SK-N-SH treated with all-trans-retinoic acid at 6 μM for 48 hours (cell line): Measurements from ENCODE around the gene TSHZ3.

Experiments
- ATAC-seq: fragments of 200-7000 bp; cut with Tn5 transposase; 3 replicates; pipeline ENCODE4 v1.9.1; 2020; ENCODE audit warnings: mild to moderate bottlenecking, moderate library complexity
- ARNTL ChIP-seq: fragments of 450-650 bp; formaldehyde crosslinking; IDR thresholded peaks from 2 replicates; pipeline ENCODE4 v1.5.0; 2020; ENCODE audit warnings: low read depth, mild to moderate bottlenecking, moderate library complexity, borderline replicate concordance
- BACH2 ChIP-seq: fragments of 250-450 bp; sonication (Bioruptor Pico); IDR thresholded peaks from 2 replicates; pipeline ENCODE4 v1.9.0; 2021; ENCODE audit warnings: mild to moderate bottlenecking, borderline replicate concordance
- CSDC2 ChIP-seq: fragments of 250-450 bp; sonication (Bioruptor Pico); IDR thresholded peaks from 2 replicates; pipeline ENCODE4 v1.5.0; 2020; ENCODE audit warnings: mild to moderate bottlenecking, moderate library complexity
- CSRNP3 ChIP-seq: fragments of 250-450 bp; sonication (Bioruptor Pico); IDR thresholded peaks from 2 replicates; pipeline ENCODE4 v1.5.1; 2021; ENCODE audit warnings: mild to moderate bottlenecking, moderate library complexity
- ESRRG ChIP-seq: fragments of 250-450 bp; sonication (Bioruptor Pico); IDR thresholded peaks from 2 replicates; pipeline ENCODE4 v1.6.1; 2021; ENCODE audit warnings: mild to moderate bottlenecking
- GLIS3 ChIP-seq: fragments of 250-450 bp; sonication (Bioruptor Pico); IDR thresholded peaks from 2 replicates; pipeline ENCODE4 v1.5.0; 2020; ENCODE audit warnings: mild to moderate bottlenecking, moderate library complexity
- ISL1 ChIP-seq: fragments of 250-450 bp; sonication (Bioruptor Pico); IDR thresholded peaks from 2 replicates; pipeline ENCODE4 v2.1.2; 2022; ENCODE audit warnings: mild to moderate bottlenecking, moderate library complexity
- PATZ1 ChIP-seq: fragments of 250-450 bp; sonication (Bioruptor Pico); IDR thresholded peaks from 2 replicates; pipeline ENCODE4 v1.8.0; 2020; ENCODE audit warnings: mild to moderate bottlenecking, moderate library complexity, borderline replicate concordance
- POU6F1 ChIP-seq: fragments of 250-450 bp; sonication (Bioruptor Pico); IDR thresholded peaks from 2 replicates; pipeline ENCODE4 v1.8.0; 2021; ENCODE audit warnings: low read depth, mild to moderate bottlenecking, moderate library complexity, borderline replicate concordance
- PPARA ChIP-seq: fragments of 250-450 bp; sonication (Bioruptor Pico); IDR thresholded peaks from 2 replicates; pipeline ENCODE4 v1.5.0; 2020; ENCODE audit warnings: mild to moderate bottlenecking, borderline replicate concordance
- SNAI2 ChIP-seq: fragments of 250-450 bp; sonication (Bioruptor Pico); IDR thresholded peaks from 2 replicates; pipeline ENCODE4 v1.5.0; 2020; ENCODE audit warnings: mild to moderate bottlenecking, moderate library complexity
- TCF4 ChIP-seq: fragments of 250-450 bp; sonication (Bioruptor Pico); IDR thresholded peaks from 2 replicates; pipeline ENCODE4 v1.8.0; 2021; ENCODE audit warnings: mild to moderate bottlenecking, moderate library complexity, borderline replicate concordance
- TOX ChIP-seq: fragments of 250-450 bp; sonication (Bioruptor Pico); IDR thresholded peaks from 2 replicates; pipeline ENCODE4 v1.8.0; 2021; ENCODE audit warnings: mild to moderate bottlenecking, moderate library complexity, borderline replicate concordance
- TSHZ2 ChIP-seq: fragments of 250-450 bp; sonication (Bioruptor Pico); IDR thresholded peaks from 2 replicates; pipeline ENCODE4 v1.5.0; 2020; ENCODE audit warnings: mild to moderate bottlenecking, moderate library complexity
- ZC3H10 ChIP-seq: fragments of 250-450 bp; sonication (Bioruptor Pico); IDR thresholded peaks from 2 replicates; pipeline ENCODE4 v1.5.1; 2021; ENCODE audit warnings: mild to moderate bottlenecking, moderate library complexity
- ZFP3 ChIP-seq: fragments of 250-450 bp; sonication (Bioruptor Pico); IDR thresholded peaks from 2 replicates; pipeline ENCODE4 v1.5.0; 2020; ENCODE audit warnings: mild to moderate bottlenecking, moderate library complexity
- ZNF565 ChIP-seq: fragments of 450-650 bp; formaldehyde crosslinking; conservative IDR thresholded peaks from 2 replicates; pipeline ENCODE4 v1.5.0; 2020; ENCODE audit warnings: low read depth, mild to moderate bottlenecking, moderate library complexity
- ZNF70 ChIP-seq: fragments of 450-650 bp; formaldehyde crosslinking; IDR thresholded peaks from 2 replicates; pipeline ENCODE4 v1.5.0; 2020; ENCODE audit warnings: mild to moderate bottlenecking, moderate library complexity
- ZNF8 ChIP-seq: fragments of 450-650 bp; formaldehyde crosslinking; IDR thresholded peaks from 2 replicates; pipeline ENCODE4 v1.5.0; 2020; ENCODE audit warnings: mild to moderate bottlenecking, moderate library complexity

TSHZ3 gene

GRCh38 chr19:31266196-31266595, 83.0 kb downstream of the TSHZ3 start:
- ATAC-seq = no peak
- TF ChIP-seq BACH2 (CRISPR knock-in tag) = no peak
- TF ChIP-seq TOX (CRISPR knock-in tag) = no peak
- no peak for TF ChIP-seq ZNF70 (CRISPR knock-in tag)
- TF ChIP-seq POU6F1 (CRISPR knock-in tag) = no peak
- TF ChIP-seq ZNF565 (CRISPR knock-in tag) = no peak
- no peak for TF ChIP-seq PATZ1 (CRISPR knock-in tag)
- no peak for TF ChIP-seq ISL1
- TF ChIP-seq ZC3H10 (CRISPR knock-in tag) = no peak
- no peak for TF ChIP-seq ESRRG
- no peak for TF ChIP-seq CSRNP3 (CRISPR knock-in tag)
- TF ChIP-seq GLIS3 (CRISPR knock-in tag) = no peak
- no peak for TF ChIP-seq SNAI2 (CRISPR knock-in tag)
- TF ChIP-seq ARNTL (CRISPR knock-in tag) = no peak
- TF ChIP-seq TSHZ2 (CRISPR knock-in tag) = no peak
- TF ChIP-seq ZFP3 (CRISPR knock-in tag) = no peak
- TF ChIP-seq ZNF8 (CRISPR knock-in tag) = no peak
- TF ChIP-seq, all 23 proteins: peak for 0

GRCh38 chr19:31264041-31264778, 85.0 kb downstream of the TSHZ3 start:
- ATAC-seq = no peak
- TF ChIP-seq ZC3H10 (CRISPR knock-in tag) = no peak
- TF ChIP-seq PATZ1 (CRISPR knock-in tag) = no peak
- TF ChIP-seq TOX (CRISPR knock-in tag) = no peak
- no peak for TF ChIP-seq TCF4 (CRISPR knock-in tag)
- no peak for TF ChIP-seq TSHZ2 (CRISPR knock-in tag)
- TF ChIP-seq GLIS3 (CRISPR knock-in tag) = no peak
- TF ChIP-seq POU6F1 (CRISPR knock-in tag) = no peak
- TF ChIP-seq ZNF70 (CRISPR knock-in tag) = no peak
- no peak for TF ChIP-seq PPARA (CRISPR knock-in tag)
- no peak for TF ChIP-seq CSRNP3 (CRISPR knock-in tag)
- TF ChIP-seq ZFP3 (CRISPR knock-in tag) = no peak
- TF ChIP-seq CSDC2 (CRISPR knock-in tag) = no peak
- no peak for TF ChIP-seq ZNF8 (CRISPR knock-in tag)
- TF ChIP-seq ARNTL (CRISPR knock-in tag) = no peak
